SK-N-MC (cell line): ENCODE results near the gene TBC1D22B.

Experiments
- EZH2 ChIP-seq: fragments of 200-600 bp; sonication (generic); IDR thresholded peaks from one replicate; pipeline ENCODE4 v1.6.1; 2017; ENCODE audit warnings: antibody characterized with exemption
- FOXP2 ChIP-seq: optimal IDR thresholded peaks from 2 replicates; pipeline ENCODE3; 2011; ENCODE audit warnings: mild to moderate bottlenecking, moderate library complexity; ENCODE audit not compliant: insufficient read depth; ENCODE audit errors: extremely low read length, control extremely low read depth
- POLR2AphosphoS5 ChIP-seq: IDR thresholded peaks from 2 replicates; pipeline ENCODE4 v1.6.1; 2012; ENCODE audit warnings: mild to moderate bottlenecking, low read depth, low read length, borderline replicate concordance

DNA sequence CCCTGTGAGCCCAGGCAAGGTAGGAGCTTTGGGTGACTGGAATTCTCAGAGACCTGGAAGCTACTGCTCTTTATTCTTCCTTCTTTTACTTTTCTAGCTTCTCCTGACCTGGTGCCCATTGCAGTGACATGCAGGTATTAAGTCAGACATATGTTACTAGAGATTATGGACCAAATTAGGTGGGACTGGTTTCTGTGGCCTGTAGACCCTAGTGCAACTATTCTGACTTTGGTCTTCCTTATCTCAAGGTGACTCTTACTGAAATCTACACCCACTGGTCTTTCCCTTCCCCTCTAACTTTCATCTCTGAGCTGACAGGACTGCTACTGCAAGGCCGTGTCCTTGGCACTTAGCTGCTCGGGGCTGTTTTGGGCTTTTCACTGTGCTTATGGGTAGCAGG lies 24.8 kb downstream of the TBC1D22B start:
- TF ChIP-seq EZH2 (no peak), POLR2AphosphoS5 (no peak), FOXP2 (no peak)
